GM21786 (cell line): ENCODE results near the gene ACAP1.

Experiments used
- ATAC-seq: cut with Tn5 transposase; IDR thresholded peaks from one replicate; pipeline ENCODE4 v1.9.1; 2021; ENCODE audit not compliant: unreplicated experiment

ACAP1 gene

DNA sequence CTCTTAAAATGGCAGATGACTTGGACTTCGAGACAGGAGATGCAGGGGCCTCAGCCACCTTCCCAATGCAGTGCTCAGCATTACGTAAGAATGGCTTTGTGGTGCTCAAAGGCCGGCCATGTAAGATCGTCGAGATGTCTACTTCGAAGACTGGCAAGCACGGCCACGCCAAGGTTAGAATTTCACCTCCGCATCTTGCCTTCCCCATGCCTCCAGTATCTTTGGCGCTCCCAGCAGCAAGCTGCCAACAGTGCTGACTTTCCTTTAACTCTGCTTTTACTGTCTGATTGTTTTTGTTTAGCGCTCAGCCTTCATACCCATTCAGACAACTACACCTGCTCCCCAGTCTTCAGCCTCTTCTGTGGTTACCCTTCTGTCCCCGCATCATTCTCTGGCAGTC, 26.7 kb upstream of the ACAP1 start:
- ATAC-seq: no peak

- ATAC-seq: no peak
Observed at GRCh38 chr17:7311110-7311705, 25.1 kb upstream of the ACAP1 start.

DNA sequence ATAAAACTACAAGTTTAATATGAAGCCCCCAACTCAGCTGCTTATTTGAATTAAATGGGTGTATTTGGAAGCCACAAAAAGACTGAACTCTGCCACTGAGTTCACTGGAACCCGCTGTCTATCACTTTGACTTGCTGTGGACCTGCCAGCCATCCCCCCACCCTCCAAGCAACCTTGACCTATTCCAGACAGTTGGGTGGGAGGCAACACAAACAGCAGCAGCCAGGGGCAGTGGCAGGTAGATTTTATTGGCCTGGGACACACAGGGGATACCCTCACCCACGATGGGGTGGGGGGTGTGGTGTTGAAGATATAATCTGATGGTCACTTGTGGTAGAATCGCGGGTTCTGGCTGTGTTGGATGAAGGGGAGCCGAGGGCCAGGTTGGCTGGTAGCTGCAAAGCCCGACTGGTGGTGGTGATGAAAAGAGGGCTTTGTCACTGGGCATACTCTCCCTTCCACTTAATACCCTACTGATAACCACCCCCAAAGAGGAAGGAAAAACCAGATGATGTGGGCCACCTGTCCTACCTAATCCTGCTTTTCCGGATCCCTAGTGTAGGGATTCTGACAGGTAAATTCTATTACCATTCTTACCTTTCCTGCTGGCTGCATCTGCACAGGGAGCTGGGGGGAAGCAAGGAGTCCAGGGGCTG, 23.8 kb upstream of the ACAP1 start:
- no peak for ATAC-seq

DNA sequence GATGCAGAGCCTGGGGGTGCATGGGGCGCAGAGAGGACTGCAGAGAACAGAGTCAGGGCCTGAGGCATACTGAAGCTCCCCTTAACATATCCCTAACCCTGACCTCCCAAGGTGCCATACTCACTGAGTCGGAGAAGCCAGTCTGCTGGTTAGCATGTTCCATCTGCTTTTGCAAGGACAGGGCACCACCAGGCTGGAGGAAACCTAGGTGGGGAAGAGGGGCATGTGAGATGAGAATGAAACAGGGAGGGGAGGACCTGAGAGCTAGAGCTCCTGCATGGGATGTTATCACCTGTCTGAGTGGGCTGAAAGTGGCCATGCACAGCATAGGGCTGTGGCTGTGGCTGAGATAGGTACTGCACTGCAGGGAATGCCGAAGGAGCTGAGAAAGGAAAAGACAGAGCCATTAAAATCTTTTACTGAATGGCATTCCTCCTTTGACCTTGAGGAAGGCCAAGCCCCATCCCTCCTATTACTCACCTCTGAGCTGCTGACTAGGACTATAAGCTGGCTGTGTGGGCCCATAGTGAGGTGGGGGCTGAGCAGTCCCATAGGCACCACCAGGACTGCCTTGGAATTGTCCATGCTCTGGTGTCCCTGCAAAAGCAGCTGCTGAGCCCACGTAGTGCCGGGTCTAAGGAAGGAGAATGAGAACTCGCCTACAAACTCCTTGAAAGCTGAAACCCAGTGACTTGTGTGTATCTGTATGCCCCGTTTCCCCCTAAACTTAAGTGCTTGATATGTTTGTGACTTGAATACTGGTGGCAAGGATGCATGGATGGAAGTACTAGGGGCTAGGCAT, 23.0 kb upstream of the ACAP1 start:
- ATAC-seq: no peak

- no peak for ATAC-seq
Observed at GRCh38 chr17:7313890-7314718, 22.2 kb upstream of the ACAP1 start.

- peak; percentile 67 for ATAC-seq
Observed at GRCh38 chr17:7314719-7315569, 21.4 kb upstream of the ACAP1 start, which contains the start of gene GPS2. Gene GPS2, minus strand, starts transcription at chr17:7315360. Its CDS starts 308 bp downstream, at chr17:7315052.

- no peak for ATAC-seq
Observed at GRCh38 chr17:7315570-7316235, 20.6 kb upstream of the ACAP1 start.

- no peak for ATAC-seq
Observed at GRCh38 chr17:7317161-7317803, 19.0 kb upstream of the ACAP1 start.

GRCh38 chr17:7318121-7318860, 18.0 kb upstream of the ACAP1 start:
- ATAC-seq: no peak

GRCh38 chr17:7321466-7321865, 14.9 kb upstream of the ACAP1 start:
- ATAC-seq: no peak

DNA sequence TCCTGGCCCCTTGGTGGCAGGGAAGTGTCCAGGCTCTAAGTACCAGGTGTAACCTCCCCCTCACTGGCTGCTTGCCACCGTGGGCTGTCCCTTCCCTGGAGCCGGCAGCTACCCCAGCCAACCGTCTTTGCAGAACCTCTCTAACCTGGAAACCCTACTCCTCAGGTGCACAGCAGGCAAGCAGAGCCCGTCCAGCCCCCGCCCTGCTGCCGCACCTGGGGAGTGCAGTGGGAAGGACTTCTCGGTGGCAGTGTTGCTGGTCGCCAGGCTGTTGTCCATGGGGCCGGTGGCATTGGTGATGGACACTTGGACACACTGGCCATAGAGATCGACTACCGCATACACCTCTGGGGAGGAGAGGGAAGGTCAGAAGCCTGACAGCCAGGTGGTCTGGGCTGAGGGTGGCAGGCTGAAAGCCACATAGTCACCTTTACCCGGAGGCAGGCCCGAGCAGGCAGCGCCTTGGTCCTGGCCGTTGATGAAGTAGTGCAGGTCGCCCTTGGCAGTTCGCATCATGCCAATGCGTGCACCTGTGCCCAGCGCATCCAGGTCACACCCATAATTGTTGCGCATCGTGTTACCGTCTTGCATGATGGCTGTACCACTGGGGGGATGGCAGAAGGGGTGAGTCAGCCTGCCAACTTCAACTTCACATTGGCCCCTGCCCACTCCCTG, 13.7 kb upstream of the ACAP1 start:
- no peak for ATAC-seq

- ATAC-seq: no peak
Observed at GRCh38 chr17:7323731-7324437, 12.4 kb upstream of the ACAP1 start.

DNA sequence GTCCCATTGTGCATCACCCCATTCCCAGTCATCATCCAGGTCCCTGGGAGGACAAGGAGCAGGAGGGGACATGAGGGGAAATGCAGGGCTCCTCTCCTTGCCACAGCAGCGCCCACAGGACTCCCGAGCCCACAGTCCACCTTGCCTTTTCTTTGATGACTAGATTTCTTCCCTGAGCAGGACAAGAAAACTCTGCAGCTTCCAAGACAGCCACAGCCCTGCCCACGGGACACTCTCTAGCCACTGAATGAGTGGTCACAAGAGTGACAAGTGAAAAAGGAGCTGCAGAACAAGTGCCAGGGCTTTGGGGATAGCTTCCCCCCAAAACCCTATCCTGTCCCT, 11.9 kb upstream of the ACAP1 start:
- ATAC-seq: no peak

DNA sequence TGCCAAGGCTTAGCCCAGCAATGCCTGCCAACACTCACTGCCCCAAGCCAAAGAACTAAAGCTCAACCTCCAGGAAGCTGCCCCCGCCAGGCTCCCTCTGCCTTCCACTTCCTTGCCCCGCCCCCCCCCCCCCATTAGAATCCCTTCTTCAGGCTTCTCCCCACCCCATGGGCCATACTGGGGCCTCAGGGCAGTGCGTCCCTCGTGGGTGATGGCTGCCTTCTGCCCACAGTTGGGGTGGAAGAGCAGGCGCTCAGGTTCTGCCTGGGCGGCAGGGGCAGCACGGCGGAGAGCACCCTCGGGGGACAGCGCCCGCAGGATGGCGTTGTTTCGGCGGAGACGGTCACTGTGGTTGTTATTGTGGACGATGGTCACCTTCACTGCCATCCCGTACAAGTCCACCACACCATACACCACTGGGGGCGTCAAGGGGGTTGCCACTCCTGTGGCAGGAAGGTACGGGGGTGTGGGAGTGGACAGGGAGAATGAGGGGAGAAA, 11.2 kb upstream of the ACAP1 start:
- ATAC-seq: no peak

DNA sequence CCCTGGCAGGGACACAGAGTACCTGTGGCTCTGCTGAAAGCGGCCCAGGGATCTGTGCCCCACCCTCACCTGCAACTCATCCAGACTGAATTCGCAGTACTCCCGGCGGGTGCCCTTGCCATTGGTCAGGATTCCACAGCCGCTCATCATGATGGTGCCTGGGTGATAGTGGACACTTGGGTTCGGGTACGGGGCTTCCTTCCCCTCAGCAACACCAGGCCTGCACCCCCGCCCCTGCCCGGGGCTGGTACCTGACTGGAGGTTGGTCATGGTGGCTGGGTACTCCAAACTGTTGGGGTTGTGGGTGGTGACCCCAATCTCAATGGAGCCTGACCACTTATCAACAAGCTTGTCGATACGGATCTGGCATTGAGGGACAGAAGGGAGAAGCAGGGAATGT, 10.1 kb upstream of the ACAP1 start:
- no peak for ATAC-seq

DNA sequence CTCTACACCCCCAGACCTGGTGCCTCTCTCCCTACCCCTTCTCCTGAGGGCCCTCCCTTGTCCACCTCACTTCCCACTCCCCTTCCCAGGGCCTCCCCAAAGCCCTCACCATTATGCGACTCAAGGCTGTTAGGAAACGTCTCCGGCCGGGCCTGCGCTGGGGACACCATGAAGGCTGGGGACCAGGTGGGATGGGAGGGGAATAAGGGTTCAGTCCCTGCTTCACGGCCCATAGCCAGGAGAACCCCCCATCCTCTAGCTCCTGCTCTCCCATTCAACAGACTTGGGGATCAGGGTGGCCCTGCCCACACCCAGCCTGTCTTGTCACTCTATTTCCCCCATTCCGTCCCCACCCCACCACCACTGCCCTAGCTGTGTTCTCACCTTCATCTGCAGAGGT, 9.3 kb upstream of the ACAP1 start:
- ATAC-seq: no peak

DNA sequence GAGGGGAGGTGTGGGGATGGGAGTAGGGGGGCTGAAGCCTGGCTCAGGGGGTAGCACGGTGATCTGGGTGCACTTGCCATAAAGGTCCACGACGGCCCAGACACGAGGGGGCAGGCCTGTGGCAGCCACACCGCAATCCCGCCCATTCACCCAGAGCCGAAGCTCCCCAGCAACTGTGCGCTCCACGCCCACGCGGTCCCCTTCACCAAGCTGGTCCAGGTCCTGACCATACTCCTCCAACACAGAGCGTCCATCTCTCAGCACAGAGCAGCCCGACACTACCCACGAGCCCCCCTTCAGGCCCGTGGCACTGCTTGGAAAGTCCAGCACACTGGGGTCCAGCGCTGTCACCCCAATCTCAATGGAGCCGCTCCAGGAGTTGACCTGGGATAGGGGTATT, 8.8 kb upstream of the ACAP1 start:
- no peak for ATAC-seq
